GM12878 (cell line): ENCODE measurements around the gene ATF6. TPM values are rescaled to one million over a fixed set of nuclear protein-coding genes. Genes with fewer than 3 reads are reported as not detected.

ENCODE experiments used
- BHLHE40 ChIP-seq, 2 experiments: fragments of 450-650 bp in 1 of 2; IDR thresholded peaks; 2 replicates each; pipeline ENCODE4 v1.6.1; 2011 to 2017; ENCODE audit warnings: low read depth in 2 of 2, borderline replicate concordance in 1 of 2, improper control_type of control experiment in 1 of 2, low read length in 1 of 2, mild to moderate bottlenecking in 1 of 2
- CBFB ChIP-seq: IDR thresholded peaks from 2 replicates; pipeline ENCODE4 v1.6.1; 2016; ENCODE audit warnings: antibody characterized with exemption, low read depth
- CBX5 ChIP-seq: sonication (generic); IDR thresholded peaks from 2 replicates; pipeline ENCODE4 v1.6.1; 2016; ENCODE audit warnings: low read depth, moderate library complexity, mild to moderate bottlenecking, inconsistent platforms
- CEBPZ ChIP-seq: fragments of 150-350 bp; IDR thresholded peaks from 2 replicates; pipeline ENCODE4 v1.6.1; 2016; ENCODE audit warnings: low read depth, low read length
- CHD1 ChIP-seq: IDR thresholded peaks from 2 replicates; pipeline ENCODE4 v1.6.1; 2012; ENCODE audit warnings: low read depth, low read length, improper control_type of control experiment
- CHD4 ChIP-seq: fragments of 200-600 bp; sonication (generic); IDR thresholded peaks from 2 replicates; pipeline ENCODE4 v1.6.1; 2016; ENCODE audit warnings: mild to moderate bottlenecking
- CREB1 ChIP-seq: IDR thresholded peaks from 2 replicates; pipeline ENCODE4 v1.6.1; 2012; ENCODE audit warnings: low read depth, mild to moderate bottlenecking, inconsistent platforms
- EGR1 ChIP-seq, 2 experiments: IDR thresholded peaks; 1 replicate in 1 of 2; 2 replicates in 1 of 2; pipeline ENCODE4 v1.6.1; 2011 to 2012; ENCODE audit warnings: low read depth in 2 of 2, low read length in 2 of 2, borderline replicate concordance in 1 of 2, mild to moderate bottlenecking in 1 of 2, moderate library complexity in 1 of 2
- EP300 ChIP-seq, 2 experiments: fragments of 150-350 bp in 1 of 2; IDR thresholded peaks; 2 replicates each; pipeline ENCODE4 v1.6.1; 2011 to 2012; ENCODE audit warnings: low read depth in 2 of 2, low read length in 2 of 2, borderline replicate concordance in 1 of 2, improper control_type of control experiment in 1 of 2, inconsistent platforms in 1 of 2; ENCODE audit not compliant: control insufficient read depth in 1 of 2
- GATAD2B ChIP-seq: fragments of 450-650 bp; conservative IDR thresholded peaks from 2 replicates; pipeline ENCODE4 v1.6.1; 2017; ENCODE audit warnings: low read depth, mild to moderate bottlenecking, moderate library complexity
- HDGF ChIP-seq: fragments of 450-650 bp; IDR thresholded peaks from 2 replicates; pipeline ENCODE4 v1.6.1; 2016; ENCODE audit warnings: antibody characterized with exemption
- IKZF1 ChIP-seq: fragments of 450-650 bp; conservative IDR thresholded peaks from 2 replicates; pipeline ENCODE4 v1.6.1; 2017; ENCODE audit warnings: antibody characterized with exemption, mild to moderate bottlenecking
- IKZF2 ChIP-seq, 2 experiments: fragments of 450-650 bp; IDR thresholded peaks; 2 replicates each; pipeline ENCODE4 v1.6.1; 2017; ENCODE audit warnings: mild to moderate bottlenecking in 2 of 2, moderate library complexity in 2 of 2
- IRF4 ChIP-seq: IDR thresholded peaks from 2 replicates; pipeline ENCODE4 v1.6.1; 2011; ENCODE audit warnings: low read depth, low read length
- JUND ChIP-seq: IDR thresholded peaks from 2 replicates; pipeline ENCODE4 v1.6.1; 2012; ENCODE audit warnings: low read depth, mild to moderate bottlenecking, low read length, improper control_type of control experiment, moderate library complexity
- LARP7 ChIP-seq: fragments of 450-650 bp; IDR thresholded peaks from 2 replicates; pipeline ENCODE4 v1.6.1; 2017; ENCODE audit warnings: mild to moderate bottlenecking
- MYB ChIP-seq: fragments of 150-350 bp; IDR thresholded peaks from 2 replicates; pipeline ENCODE4 v1.6.1; 2014; ENCODE audit warnings: mild to moderate bottlenecking, low read depth, low read length, borderline replicate concordance
- PBX3 ChIP-seq: IDR thresholded peaks from 2 replicates; pipeline ENCODE4 v1.6.1; 2011; ENCODE audit warnings: mild to moderate bottlenecking, low read depth, low read length, moderate library complexity; ENCODE audit not compliant: insufficient replicate concordance
- PML ChIP-seq: IDR thresholded peaks from 2 replicates; pipeline ENCODE4 v1.6.1; 2012; ENCODE audit warnings: low read length, inconsistent platforms
- POLR2A ChIP-seq: IDR thresholded peaks from 2 replicates; pipeline ENCODE4 v1.6.1; 2011; ENCODE audit warnings: low read depth, mild to moderate bottlenecking, low read length
- POLR2AphosphoS5 ChIP-seq: IDR thresholded peaks from 2 replicates; pipeline ENCODE4 v1.6.1; 2011; ENCODE audit warnings: mild to moderate bottlenecking, low read length, inconsistent platforms
- RB1 ChIP-seq: fragments of 450-650 bp; formaldehyde crosslinking; IDR thresholded peaks from 2 replicates; pipeline ENCODE4 v1.6.1; 2017; ENCODE audit warnings: mild to moderate bottlenecking, borderline replicate concordance
- RELB ChIP-seq: fragments of 450-650 bp; IDR thresholded peaks from 2 replicates; pipeline ENCODE4 v1.6.1; 2017; ENCODE audit warnings: low read depth, mild to moderate bottlenecking, moderate library complexity
- RUNX3 ChIP-seq: IDR thresholded peaks from 2 replicates; pipeline ENCODE4 v1.6.1; 2012; ENCODE audit warnings: low read length, inconsistent platforms
- TCF3 ChIP-seq: IDR thresholded peaks from 2 replicates; pipeline ENCODE4 v1.6.1; 2012; ENCODE audit warnings: low read depth, mild to moderate bottlenecking, low read length, borderline replicate concordance; ENCODE audit not compliant: insufficient read depth
- ZNF217 ChIP-seq: fragments of 450-650 bp; IDR thresholded peaks from 2 replicates; pipeline ENCODE4 v1.6.1; 2017; ENCODE audit warnings: antibody characterized with exemption, mild to moderate bottlenecking
- polyA plus RNA-seq, 11 experiments: library from polyadenylated mRNA; depleted of rRNA in 4 of 11; unstranded in 6 of 11; stranded (reverse) in 5 of 11; fragments of >200 nt; fragmentation: Nextera tagmentation in 4 of 11; fragmentation: Illumina TruSeq in 1 of 11; extraction: Ambion mirVana in 4 of 11; extraction: Trizol in 1 of 11; gene quantifications; 1 replicate in 1 of 11; 2 replicates in 10 of 11; pipeline versions ENCODE4 v1.2.1 to v1.2.3, GENCODE V29; 2011 to 2016; ENCODE audit warnings: inconsistent platforms in 2 of 11, missing spikeins in 2 of 11, low read depth in 1 of 11
- total RNA-seq, 4 experiments: library from RNA; depleted of rRNA in 3 of 4; stranded (reverse); fragments of >200 nt in 3 of 4; fragmentation: Illumina TruSeq in 1 of 4; extraction: Trizol in 1 of 4; gene quantifications; 2 replicates each; pipeline versions ENCODE4 v1.2.1 to v1.2.3, GENCODE V29; 2013 to 2021

ATF6 gene
- total and polyA plus RNA-seq, 10 of the 15 experiments (the other 5 are each of a cell fraction or from before 2014, with no cell fraction given), result 7.8 to 24.3 (median 14.7) TPM

- TF ChIP-seq EP300 (IDR thresholded peaks at IDR 0.05; ENCODE audit: borderline replicate concordance in 1 of 2, control insufficient read depth in 1 of 2, low read depth in 2 of 2, low read length in 2 of 2) (peak in 1 of 2 experiments; percentile 69; a peak in 2 of 4 replicates), CREB1 (peak; percentile 55; the same call in 1 of the 2 replicates), RB1 (no peak), CBX5 (0 out of 2 replicates have a peak, but pooled peaks have one; percentile 25), IKZF2 (IDR thresholded peaks at IDR 0.05) (peak; percentile 64; a peak in 2 of 4 replicates), RELB (peak; percentile 65; the same call in 1 of the 2 replicates), BHLHE40 (IDR thresholded peaks at IDR 0.05; ENCODE audit: borderline replicate concordance in 1 of 2, low read depth in 2 of 2, low read length in 1 of 2) (peak; percentile 47 to 89; a peak in 3 of 4 replicates), PML (peak; percentile 50; the same call in 1 of the 2 replicates), RUNX3 (peak; percentile 98), PBX3 (no peak), CBFB (peak; percentile 88), GATAD2B (peak; percentile 68), IKZF1 (peak; percentile 83), CHD1 (0 out of 2 replicates have a peak, but pooled peaks have one; percentile 67), ZNF217 (no peak), JUND (no peak), LARP7 (peak; percentile 76; the same call in 1 of the 2 replicates), TCF3 (0 out of 2 replicates have a peak, but pooled peaks have one; percentile 34), HDGF (0 out of 2 replicates have a peak, but pooled peaks have one; percentile 57), POLR2A (no peak), IRF4 (no peak), EGR1 (IDR thresholded peaks at IDR 0.05; ENCODE audit: borderline replicate concordance in 1 of 2, low read depth in 2 of 2, low read length in 2 of 2) (0 out of 3 replicates have a peak, but pooled peaks of 1 of the 2 experiments have one; percentile 14), CHD4 (no peak), MYB (no peak), CEBPZ (no peak), POLR2AphosphoS5 (0 out of 2 replicates have a peak, but pooled peaks have one; percentile 62)
These were observed 38.7 kb upstream of the ATF6 start (continued) for GRCh38 chr1:161727256-161727924.
